ENCODE results near the gene QRSL1.
"Not testable (repeated sequence)": the region's sequence is repeated elsewhere in the genome, so short reads cannot be mapped to it uniquely, and the experiment has no call there.

QRSL1 gene

DNA sequence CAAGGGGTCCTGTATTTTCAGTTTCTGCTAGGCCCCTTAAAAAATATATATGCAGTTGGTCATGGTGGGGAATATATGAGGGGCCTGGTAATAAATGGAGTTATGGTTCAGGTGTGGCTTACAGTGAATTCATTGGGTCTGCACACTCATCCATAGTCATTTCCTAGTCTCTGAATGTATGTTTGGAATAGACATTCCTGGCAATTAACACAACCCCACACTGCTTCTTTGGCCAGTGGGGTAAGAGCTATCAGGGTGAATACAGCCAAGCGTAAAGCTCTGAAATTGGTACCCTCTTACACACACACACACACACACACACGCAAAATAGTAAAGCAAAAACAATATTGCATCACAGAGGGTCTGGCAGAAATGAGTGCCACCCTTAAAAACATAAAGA, 56.5 kb downstream of the QRSL1 start:
- no peak for DNase-seq

DNA sequence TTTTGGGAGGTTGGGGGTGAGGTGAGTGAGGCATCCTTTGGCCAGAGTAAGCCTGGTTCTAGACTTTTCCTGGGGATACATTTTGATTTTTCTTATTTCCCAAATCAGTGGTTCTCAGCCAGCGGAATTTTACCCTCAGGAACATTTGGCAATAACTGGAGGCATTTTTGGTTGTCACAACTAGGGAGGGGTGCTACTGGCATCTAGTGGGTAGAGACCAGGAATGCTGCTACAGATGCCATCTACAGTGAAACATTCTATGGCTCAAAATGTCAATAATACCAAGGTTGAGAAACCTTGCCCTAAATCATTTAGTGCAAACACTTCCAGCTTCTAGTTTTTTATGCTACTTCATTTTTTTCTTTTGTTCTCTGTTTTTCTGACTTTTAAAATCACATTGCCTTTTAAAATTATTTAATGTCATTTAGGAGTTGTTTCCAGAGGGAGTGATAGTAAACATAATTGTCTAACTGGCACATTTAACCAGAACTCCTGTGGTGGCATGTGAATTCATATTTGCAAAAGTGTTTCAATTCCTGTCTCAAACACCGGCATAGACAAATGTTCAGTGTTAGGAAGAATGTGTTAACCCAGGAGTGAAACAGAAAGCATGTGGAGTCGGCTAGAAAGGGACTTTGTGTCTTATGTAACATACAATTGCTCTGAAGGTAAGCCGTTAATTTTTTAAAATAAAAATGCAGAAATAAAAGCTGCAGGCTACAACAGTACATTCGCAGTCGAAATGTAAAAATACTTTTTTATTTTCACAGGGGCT, 59.0 kb downstream of the QRSL1 start:
- no peak for DNase-seq

DNA sequence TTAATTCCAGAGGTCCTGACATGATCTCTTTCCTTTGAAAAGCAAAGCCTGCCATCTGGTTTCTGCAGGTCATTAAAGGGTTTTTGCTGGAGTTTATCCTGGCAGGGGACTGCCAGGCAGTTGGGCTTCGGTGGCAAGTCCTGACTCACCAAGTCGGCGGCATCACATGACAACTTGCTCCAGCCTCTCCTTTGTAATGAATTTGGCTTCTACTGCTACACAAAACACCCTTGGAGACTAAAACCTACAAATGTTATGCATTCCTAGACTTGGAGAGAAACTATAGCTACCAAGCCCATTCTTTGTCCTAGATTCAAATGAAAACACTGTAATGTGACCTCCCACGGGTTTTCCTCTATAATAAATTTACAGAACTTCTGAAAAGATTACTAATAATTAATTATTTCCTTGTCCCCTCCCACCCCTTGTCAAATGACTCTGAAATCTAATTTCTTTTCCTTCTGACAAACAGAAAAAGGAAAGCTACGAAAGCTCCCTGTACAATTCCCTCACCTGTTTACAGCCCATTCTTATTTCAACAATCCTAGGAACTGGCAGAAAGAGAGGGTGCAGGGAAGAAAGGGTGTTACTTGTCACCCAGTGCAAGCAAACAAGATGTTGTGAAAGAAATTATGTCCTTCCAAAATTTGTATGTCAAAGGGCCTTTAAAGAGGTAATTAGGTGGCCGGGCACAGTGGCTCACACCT, 62.9 kb downstream of the QRSL1 start:
- no peak for DNase-seq

DNA sequence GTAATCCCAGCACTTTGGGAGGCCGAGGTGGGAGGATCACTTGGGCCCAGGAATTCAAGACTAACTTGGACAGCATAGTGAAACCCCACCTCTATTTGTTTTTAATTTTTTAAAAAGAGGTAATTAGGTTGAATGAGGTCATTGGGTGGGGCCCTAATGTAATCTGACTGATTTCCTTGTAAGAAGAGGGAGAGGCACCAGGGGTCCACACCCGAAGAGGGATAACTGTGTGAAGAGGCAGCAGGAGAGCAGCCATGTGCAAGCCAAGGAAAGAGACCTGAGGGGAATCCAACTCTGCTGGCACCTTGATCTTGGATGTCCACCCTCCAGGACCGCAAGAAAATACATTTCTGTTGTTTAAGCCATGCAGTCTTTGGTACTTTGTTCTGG, 63.4 kb downstream of the QRSL1 start:
- no peak for DNase-seq

DNA sequence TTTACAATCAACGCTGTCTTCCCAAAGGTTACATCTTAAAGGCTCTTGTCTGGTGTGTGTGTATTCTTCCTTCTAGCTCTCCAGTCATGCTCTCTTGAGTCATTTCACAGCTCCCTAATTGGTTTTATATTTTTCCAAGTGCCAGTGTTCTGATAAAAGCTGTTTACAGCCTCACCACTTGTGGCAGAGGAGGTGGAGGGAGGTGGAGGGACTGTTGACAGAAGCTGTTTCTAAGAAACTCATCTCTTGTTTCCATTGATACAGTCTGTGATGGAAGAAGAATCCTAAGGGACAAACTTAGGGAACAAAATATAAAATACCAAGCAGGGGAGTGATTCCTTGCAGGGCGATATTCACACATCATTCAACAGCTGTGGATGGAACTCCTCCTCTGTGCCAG, 64.0 kb downstream of the QRSL1 start:
- DNase-seq = no peak

DNA sequence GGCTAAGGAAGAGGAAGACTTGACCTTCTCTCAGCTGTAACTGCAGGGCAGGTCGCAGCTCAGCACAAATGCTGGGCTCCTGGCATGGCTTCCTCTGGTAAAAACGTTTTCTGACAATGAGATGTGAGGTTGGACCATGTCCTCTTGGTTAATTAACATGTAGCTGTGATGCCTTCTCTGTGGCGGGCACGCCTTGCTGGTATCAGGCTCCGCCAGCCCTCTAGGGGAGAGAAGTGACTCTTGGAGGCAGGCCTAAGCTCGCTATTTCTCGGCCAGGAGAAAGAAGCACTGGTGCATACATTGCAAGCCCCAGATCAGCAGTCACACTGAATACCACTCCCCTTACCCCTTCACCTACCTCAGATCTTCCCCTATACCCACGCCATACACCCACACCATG, 65.0 kb downstream of the QRSL1 start:
- no peak for DNase-seq

DNA sequence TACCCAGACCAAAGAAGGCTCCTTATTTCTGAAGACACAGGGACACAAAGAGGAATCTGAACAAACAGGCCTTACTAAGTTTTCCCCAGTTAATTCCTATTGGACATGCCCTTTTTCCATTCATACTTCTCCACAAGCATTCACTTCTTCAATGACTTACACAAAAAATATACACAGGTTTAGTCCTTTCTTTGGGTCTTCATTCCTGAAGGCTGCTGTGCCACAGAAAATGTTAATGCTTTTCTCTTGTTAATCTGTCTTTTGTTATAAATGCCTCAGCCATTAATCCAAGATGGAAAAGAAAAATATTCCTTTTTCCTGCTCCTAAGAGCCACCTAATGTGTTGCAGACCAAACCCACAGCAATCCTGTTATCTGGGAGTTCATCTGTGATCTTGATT, 71.2 kb downstream of the QRSL1 start:
- no peak for DNase-seq

DNA sequence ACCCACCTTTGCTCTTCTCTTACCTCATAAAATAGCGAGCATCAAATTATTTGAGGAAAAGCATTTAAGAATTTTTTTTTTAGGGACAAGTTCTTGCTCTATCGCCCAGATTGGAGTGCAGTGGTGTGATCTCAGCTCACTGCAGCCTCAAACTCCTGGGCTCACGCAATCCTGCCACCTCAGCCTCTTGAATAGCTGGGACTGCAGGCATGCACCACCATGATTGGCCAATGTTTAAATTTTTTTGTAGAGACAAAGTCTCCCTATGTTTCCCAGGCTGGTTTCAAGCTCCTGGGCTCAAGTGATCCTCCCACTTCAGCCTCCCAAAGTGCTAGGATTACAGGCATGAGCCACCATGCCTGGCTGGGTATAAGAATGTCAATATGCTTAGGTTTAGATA, 71.8 kb downstream of the QRSL1 start:
- DNase-seq = not testable (repeated sequence)

DNA sequence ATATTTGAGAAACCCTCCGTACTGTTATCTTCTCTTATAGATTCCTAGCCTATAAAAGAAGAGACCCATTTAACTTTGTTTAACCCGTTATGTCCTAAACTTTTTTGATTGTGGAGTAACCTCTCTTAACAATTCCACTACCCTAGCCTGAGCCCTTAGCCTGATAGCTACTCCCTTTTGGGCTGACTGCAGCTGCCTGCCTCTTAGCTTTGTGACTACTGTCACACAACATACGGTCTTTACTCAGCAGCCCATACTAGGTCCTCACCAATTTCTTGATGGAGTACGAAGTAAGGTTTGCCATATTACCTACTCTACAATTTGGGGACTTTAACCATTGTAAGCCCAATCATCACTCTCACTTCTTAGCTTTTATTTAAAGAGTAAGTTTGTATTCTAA, 72.7 kb downstream of the QRSL1 start:
- DNase-seq = no peak

DNA sequence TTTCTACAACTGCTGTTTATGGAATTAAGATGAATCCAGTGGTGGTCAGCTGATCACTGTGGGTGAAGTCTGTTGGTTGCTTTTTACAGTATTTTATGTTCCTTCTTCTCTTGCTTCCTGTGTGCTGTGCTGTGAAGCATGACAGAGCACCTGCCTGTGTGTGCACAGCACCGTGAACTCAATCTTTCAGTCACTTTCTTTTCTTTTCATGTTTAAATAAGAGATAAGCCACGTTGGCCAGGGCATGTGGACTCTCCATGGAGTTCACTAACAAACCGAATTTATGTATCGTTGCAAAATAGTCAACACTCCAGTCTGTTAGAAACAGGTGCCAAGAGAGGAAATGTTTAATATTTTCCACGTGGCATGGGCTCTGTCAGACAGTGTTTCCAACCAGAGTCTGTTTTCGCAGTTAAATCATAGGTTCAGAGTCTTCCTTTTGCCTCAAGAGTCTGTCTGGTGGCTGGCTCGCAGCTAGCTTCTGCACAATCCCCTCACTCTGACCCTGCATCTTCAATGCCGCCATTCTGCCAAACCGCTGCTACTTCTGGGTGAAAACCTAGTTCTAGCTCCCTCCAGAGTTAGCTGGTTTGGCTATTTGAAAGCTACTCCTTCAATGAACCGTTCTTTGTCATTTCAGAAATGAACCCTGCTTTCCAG, 73.2 kb downstream of the QRSL1 start:
- DNase-seq = no peak

DNA sequence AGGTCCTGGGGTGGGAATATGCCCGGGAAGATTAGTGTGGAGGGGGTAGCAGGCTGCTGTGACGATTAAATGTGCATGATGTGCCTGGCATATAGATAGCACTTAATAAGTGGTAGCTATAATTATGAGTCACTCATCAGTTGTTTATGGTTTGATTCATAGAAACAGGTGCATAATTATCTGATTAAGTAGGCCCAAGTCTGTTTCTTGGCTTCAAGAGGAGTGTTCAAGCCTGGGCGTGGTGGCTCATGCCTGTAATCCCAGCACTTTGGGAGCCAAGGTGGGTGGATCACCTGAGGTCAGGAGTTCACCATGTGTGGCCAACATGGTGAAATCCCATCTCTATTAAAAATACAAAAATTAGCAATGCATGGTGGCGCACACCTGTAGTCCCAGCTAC, 74.9 kb downstream of the QRSL1 start:
- no peak for DNase-seq

DNA sequence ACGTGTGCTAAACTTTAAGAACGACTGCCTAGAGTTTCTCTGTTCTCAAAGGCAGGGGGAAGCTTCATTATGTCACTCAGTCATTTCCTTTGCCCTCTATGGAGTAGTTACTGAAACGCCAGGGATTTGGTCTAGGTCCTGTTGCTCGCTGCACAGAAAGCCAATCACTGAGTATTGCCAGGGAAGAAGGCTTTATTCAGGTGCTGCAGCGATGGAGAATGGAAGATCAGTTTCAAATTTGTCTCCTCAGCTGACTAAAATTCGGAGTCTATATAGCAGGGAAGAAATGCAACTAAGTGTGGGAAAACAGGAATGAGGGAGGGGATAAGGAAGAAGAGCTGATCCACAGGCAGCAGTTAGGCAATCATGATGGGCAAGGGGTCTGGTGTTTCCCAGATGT, 75.8 kb downstream of the QRSL1 start:
- no peak for DNase-seq

DNA sequence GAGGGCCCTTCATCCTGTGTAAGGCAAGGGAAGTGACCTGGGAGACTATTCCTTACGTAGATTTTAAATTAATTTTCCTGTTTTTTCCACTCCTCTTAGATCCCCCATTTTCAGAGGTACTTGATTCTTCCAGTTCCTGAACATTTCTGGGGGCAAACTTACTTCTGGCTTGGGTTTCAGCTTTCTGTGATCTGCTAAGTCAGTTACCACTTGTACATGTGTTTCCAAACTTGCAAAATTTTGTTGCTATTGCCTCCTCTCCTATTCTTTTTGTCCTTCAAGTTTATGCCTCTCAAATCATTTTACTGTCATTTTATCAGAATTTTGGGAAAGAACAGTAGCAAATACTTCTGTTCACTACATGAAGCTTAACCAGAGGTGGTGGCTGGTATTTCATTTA, 81.2 kb downstream of the QRSL1 start:
- no peak for DNase-seq

DNA sequence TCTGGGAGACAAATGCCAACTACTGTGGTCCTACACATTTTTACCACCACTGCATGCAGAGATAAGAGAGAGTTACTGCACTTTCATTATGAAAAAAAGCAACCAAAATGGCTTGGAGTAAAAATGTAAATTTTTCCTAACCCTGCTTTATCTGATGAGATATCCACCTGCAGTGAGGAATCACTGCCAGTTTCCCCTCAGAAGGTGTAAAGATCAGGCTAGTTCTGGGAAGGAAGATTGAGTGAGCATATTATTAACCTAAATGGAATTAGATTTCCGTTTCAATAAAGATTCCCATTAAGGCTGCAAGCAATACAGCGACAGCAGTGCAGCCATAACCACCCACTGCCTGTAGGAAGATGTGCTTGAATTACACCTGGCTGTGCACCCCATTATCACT, 84.9 kb downstream of the QRSL1 start:
- DNase-seq = no peak

DNA sequence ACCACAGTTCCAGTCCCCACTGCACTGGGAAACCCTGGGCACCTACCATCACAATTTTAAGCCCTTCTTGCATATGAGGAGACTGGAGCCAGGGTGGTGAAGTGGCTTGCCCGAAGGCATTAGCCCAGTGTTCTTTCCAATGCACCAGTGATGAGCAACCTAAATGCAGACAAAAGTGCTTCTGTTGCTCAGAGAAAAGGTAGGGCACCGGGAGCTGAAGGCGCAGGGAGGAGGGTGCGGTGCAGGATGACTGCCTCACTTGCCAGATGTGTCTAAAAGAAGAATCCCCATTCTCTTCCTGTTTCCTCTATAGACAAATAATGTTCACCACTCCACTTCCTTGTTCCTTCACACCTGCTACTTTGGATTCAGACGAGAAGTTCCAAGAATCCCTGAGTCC, 86.5 kb downstream of the QRSL1 start:
- no peak for DNase-seq

DNA sequence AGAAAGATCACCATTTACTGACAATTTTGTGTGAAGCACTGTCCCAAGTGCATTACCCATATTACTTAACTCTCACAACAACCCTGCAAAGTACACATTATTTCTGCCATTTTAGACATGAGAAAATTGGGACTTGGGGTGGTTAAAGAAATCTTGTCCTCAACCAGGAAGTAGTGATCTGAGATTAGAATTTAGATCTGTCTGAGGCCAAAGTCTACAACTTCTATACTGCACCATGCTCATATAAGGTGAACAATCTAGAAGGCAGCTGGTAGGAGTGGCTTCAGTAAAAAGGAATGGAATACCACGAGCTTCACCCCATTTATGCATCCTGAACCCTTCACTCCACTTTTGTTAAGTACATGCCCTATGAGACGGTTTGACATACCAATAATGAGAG, 87.6 kb downstream of the QRSL1 start:
- DNase-seq = no peak
